ENCODE measurements around the gene SPOCK2.
A peak's percentile ranks its signal among the peaks of the same experiment; 100 is the strongest.

Gene SPOCK2

DNA sequence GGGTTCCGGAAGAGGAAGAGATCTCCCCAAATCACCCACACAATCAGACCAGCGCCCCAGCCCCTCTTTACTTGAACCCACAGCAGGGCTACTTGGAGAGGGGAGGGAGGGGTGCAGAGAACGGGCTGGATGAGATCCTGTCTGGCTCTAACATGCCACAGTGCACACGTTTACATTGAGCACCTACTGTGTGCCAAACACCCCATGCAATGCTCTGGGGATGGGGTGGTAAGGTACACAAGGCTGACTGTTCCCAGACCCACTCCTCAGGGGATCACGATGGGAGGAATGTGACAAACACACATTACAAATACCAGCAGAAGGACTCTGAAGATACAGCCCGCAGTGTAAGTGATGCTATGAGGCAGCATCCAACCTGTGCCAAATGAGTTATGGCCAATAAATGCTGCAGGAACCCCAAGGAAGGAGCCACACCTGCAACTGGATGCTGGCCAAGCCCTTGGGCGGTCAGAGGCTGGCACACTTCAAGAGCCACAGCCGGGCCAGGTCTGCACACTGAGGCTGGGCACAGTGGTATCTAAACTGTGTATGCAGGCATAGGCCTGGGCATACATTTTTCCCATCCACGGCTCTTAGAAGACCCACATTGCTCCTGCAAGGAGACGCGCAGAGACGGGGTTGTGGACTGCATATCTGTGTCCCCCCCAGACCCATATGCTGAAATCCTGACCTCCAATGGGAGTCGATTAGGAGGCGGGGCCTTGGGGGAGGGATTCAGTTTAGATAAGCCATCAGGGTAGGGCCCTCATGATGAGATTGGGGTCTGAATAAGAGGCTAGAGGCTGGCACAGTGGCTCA, 6.4 kb downstream of the SPOCK2 start:
- no peak for TF ChIP-seq JUND (IDR thresholded peaks at IDR 0.05; ENCODE audit: low read depth)
- DNase-seq (ENCODE audit: low read depth in 1 of 2, low spot score in 1 of 2), result peak; percentile 35 to 61
- in situ Hi-C loops (cut with HindIII; ENCODE audit: low pct_unique_long_range_greater_than_20kb, low sequenced_read_pairs), result no loop called here

DNA sequence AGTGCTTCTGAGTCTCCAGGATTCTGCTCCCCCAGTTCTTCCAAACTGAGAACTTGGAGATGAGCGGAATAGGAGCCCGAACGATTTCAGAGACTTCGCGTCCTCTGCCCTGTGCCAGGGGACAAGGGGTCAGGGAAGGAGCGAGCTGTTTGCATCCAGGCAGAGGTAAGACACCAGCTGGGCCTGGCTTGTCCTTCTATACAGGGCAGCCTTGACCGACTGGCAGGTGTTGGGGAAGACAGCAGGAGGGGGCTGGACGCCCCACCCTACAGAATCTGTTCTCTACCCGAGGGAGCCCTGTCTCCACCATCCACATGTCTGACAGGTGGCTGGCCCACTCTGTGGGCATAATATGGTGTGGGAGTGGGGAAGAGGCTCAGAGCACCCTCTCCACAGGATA, 7.1 kb downstream of the SPOCK2 start:
- no peak for DNase-seq (ENCODE audit: low read depth in 1 of 2, low spot score in 1 of 2)
- TF ChIP-seq JUND (IDR thresholded peaks at IDR 0.05; ENCODE audit: low read depth), result no peak
- in situ Hi-C loops (cut with HindIII; ENCODE audit: low pct_unique_long_range_greater_than_20kb, low sequenced_read_pairs), result no loop called here

DNA sequence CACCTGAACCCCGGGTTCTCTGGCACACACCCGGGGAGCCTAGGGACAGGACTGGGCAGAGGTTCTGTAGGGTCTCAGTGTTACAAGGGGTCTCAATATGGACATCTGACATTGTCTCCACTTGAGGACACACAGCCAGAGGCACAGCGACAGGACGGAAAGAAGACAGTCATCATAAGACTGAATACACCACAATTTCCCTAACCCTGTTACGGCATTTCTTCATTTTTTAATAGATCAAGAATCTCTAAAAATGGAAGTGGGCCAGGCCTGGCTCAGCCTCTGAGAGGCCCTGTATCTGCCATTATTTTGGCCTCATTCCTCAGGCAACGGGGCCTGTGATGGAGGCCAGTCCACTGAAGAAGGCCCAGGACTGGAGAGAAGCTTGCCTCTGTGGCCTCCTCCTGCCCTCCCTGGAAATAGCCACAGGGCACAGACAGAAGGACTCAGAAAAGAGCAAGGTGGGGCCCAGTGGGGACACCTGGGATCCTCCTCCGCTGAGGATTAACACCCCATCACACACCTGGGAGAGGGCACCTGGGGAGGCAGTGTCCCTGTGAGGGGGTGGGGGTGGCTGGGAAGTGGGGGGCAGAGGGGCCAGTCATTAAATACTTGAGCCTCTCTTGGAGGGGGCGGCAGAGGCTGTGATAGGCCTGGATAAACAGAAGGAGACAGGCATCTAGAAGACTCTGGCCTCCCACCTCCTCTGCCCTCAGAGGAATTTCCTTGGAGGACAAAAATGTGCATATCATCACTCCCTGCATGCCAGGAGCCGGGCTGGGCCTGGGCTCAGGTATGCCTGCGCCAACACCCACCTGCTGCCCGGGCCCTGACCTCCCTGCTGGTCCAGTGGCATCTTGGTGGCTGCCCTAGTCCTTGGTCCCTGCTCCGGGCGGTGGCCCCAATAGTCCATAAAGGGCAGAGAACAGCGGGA, 8.0 kb downstream of the SPOCK2 start:
- in situ Hi-C loops (cut with HindIII; ENCODE audit: low pct_unique_long_range_greater_than_20kb, low sequenced_read_pairs), result no loop called here
- TF ChIP-seq JUND (IDR thresholded peaks at IDR 0.05; ENCODE audit: low read depth), result no peak
- DNase-seq (ENCODE audit: low read depth in 1 of 2, low spot score in 1 of 2), result peak in 1 of 2 experiments; percentile 13

DNA sequence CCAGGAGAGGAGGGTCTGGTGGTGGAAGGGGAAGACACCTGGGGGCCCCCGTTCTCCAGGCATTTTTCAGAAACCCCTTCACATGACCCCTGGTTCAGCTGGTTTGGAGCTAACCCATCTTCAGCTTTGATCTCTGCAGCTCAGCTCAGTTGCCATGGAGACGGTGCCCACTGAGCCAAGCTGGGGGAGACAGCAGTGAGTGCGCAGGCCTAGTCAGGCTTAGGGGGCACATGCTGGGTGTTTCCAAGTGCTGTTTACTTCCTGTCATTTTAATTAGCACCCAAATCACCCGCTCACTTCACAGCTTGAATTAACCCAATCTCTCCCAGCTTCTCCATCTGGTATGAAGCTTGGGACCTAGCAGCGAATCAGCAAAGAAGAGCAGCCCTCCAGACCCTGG, 9.0 kb downstream of the SPOCK2 start:
- no peak for TF ChIP-seq JUND (IDR thresholded peaks at IDR 0.05; ENCODE audit: low read depth)
- DNase-seq (ENCODE audit: low read depth in 1 of 2, low spot score in 1 of 2), result no peak
- in situ Hi-C loops (cut with HindIII; ENCODE audit: low pct_unique_long_range_greater_than_20kb, low sequenced_read_pairs), result no loop called here

DNA sequence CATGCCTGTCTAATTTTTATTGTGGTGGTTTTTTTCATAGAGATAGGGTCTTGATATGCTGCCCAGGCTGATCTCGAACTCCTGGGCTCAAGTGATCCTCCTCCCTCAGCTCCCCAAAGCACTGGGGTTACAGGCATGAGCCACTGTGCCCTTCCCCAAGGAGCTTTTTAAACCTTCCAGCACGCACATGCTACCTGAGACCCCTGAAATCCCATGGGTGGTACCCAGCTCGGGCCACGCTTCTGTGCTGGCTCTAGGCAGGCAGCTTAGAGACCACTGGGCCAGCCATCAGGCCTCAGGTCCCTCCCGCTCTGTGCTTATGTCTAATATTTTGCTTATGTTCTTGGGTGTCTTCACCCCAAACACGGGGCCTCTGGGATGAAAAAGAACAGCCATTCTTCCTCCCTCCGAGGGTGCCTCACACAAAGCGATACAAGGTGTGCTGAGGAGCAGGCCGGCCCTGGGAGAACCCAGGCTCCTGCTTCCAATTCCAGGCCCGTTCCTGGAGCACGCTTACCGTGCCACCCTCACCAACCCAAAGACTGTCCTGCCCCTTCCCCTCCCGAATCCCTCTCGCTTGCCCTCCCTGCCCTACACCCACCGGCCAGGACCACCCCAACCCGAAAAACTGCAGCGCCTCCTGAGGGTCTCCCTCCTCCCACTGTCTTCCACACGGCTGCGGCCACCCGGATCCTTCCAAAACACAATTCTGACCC, 10.9 kb downstream of the SPOCK2 start:
- no peak for DNase-seq (ENCODE audit: low read depth in 1 of 2, low spot score in 1 of 2)
- no peak for TF ChIP-seq JUND (IDR thresholded peaks at IDR 0.05; ENCODE audit: low read depth)
- in situ Hi-C loops (cut with HindIII; ENCODE audit: low pct_unique_long_range_greater_than_20kb, low sequenced_read_pairs), result no loop called here

DNA sequence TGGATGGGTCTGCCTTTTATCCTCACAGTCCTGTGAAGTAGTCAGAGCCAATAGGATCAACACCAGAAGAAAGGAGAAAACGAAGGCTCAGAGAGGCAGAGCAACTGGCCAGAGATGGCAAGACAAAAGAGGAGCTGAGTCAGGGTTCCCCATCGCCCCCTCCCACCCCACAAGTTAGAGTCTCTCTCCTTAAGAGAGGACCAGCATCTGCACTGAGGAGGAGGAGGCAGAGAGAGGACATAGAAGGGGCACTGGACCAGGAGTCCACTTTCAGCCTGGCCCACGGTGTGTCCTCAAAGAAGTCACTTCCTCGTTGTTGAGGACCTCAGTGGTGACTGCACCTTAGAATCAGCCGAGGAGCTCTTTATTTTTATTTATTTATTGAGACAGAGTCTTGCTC, 11.6 kb downstream of the SPOCK2 start:
- DNase-seq (ENCODE audit: low read depth in 1 of 2, low spot score in 1 of 2), result no peak
- no peak for TF ChIP-seq JUND (IDR thresholded peaks at IDR 0.05; ENCODE audit: low read depth)
- in situ Hi-C loops (cut with HindIII; ENCODE audit: low pct_unique_long_range_greater_than_20kb, low sequenced_read_pairs), result no loop called here

GRCh38 chr10:72075376-72076115, 12.8 kb downstream of the SPOCK2 start:
- TF ChIP-seq JUND (IDR thresholded peaks at IDR 0.05; ENCODE audit: low read depth), result no peak
- no peak for DNase-seq (ENCODE audit: low read depth in 1 of 2, low spot score in 1 of 2)
- in situ Hi-C loops (cut with HindIII; ENCODE audit: low pct_unique_long_range_greater_than_20kb, low sequenced_read_pairs), result no loop called here

DNA sequence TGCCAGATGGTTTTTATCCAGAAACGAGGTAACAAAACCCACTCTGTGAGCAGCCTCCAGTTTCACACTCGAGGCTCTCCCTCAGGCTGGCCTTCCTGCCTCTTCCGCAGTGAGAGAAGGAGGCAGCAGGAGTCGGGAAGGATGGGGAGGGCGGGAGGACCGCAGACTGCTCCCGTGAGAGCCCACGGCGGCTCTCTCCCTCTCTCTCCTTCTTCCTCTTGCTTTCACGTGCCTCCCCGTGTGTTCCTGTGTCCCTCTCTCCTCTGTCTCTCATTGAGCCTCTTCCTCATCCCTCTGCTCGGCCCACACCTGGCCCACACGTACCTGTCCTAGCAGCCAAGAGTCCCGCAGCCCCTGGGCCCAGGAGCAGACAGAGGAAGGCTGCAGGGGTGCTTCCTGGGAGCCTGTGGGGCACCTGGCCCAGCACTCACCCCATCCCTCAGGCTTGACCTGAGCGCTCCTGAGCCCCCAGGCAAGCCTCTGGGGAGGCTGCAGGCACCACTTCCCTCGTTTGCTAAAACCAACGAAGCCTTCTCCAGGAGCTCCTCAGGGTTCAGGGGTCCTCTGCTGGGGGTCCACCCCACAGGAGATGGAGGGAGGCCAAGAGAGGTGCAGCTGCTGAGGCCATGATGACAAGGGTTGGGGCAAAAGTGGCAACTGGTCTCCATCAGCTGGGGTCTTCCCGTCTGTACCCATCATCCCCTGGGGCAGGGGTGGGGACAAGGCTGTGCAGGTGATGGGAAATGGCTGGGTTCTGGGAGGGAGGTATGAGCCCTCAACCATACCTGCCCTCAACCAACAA, 13.6 kb downstream of the SPOCK2 start:
- in situ Hi-C loops (cut with HindIII; ENCODE audit: low pct_unique_long_range_greater_than_20kb, low sequenced_read_pairs), result no loop called here
- DNase-seq (ENCODE audit: low read depth in 1 of 2, low spot score in 1 of 2), result no peak
- no peak for TF ChIP-seq JUND (IDR thresholded peaks at IDR 0.05; ENCODE audit: low read depth)

- no peak for TF ChIP-seq JUND (IDR thresholded peaks at IDR 0.05; ENCODE audit: low read depth)
- in situ Hi-C loops (cut with HindIII; ENCODE audit: low pct_unique_long_range_greater_than_20kb, low sequenced_read_pairs), result no loop called here
These were observed 14.4 kb downstream of the SPOCK2 start for GRCh38 chr10:72073708-72074573.

DNA sequence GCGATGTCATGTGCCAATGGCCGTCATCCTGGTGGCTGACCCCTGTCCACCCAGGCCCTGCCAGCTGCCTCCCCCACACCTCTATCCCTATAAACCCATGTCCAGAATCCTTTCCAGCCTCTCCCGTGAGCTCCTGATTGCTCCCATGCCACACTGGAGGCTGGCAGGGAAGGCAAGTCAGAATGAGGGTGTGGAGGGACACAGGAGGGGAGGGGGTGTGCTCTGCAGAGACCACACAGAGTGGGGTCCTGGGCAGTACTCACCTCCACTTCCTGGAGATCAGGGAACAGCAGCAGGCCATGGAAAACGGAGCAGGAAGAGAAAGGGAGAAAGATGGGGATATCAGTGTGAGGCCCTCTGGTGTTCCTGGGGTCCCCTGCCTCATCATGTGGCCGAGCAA, 15.7 kb downstream of the SPOCK2 start:
- no peak for DNase-seq (ENCODE audit: low read depth in 1 of 2, low spot score in 1 of 2)
- in situ Hi-C loops (cut with HindIII; ENCODE audit: low pct_unique_long_range_greater_than_20kb, low sequenced_read_pairs), result no loop called here
- TF ChIP-seq JUND (IDR thresholded peaks at IDR 0.05; ENCODE audit: low read depth), result no peak

More at GRCh38 chr10:72073708-72074573, 14.4 kb downstream of the SPOCK2 start:
- DNase-seq (ENCODE audit: low read depth in 1 of 2, low spot score in 1 of 2), result no peak

Data from T47D (cell line).